Hepatocyte (in vitro differentiated cells): ENCODE results near the gene RPAP3. TPM values are rescaled to one million over a fixed set of nuclear protein-coding genes. Genes with fewer than 3 reads are reported as not detected.

Experiments
- DNase-seq: peaks from one replicate; pipeline ENCODE4 v3.0.0-alpha.2; 2016; ENCODE audit warnings: low spot score
- H2AFZ ChIP-seq: fragments of 200-600 bp; sonication (generic); 2 replicates; pipeline ENCODE4 v1.6.0; 2016; ENCODE audit warnings: antibody characterized with exemption, mild to moderate bottlenecking
- H3K27ac ChIP-seq: fragments of 200-600 bp; sonication (generic); 2 replicates; pipeline ENCODE4 v1.5.1; 2016; ENCODE audit warnings: mild to moderate bottlenecking
- H3K27me3 ChIP-seq: fragments of 200-600 bp; sonication (generic); 2 replicates; pipeline ENCODE4 v1.6.1; 2016
- H3K36me3 ChIP-seq: fragments of 200-600 bp; sonication (generic); replicated peaks from 2 replicates; pipeline ENCODE4 v1.5.1; 2016; ENCODE audit warnings: low read depth; ENCODE audit not compliant: insufficient read depth
- H3K4me1 ChIP-seq: fragments of 200-600 bp; sonication (generic); 2 replicates; pipeline ENCODE4 v1.5.1; 2016; ENCODE audit warnings: mild to moderate bottlenecking, moderate library complexity; ENCODE audit not compliant: insufficient read depth
- H3K4me2 ChIP-seq: fragments of 200-600 bp; sonication (generic); 2 replicates; pipeline ENCODE4 v1.6.0; 2016
- H3K4me3 ChIP-seq: fragments of 200-600 bp; sonication (generic); 2 replicates; pipeline ENCODE4 v1.5.1; 2016; ENCODE audit warnings: mild to moderate bottlenecking
- H3K79me2 ChIP-seq: fragments of 200-600 bp; sonication (generic); 2 replicates; pipeline ENCODE4 v1.6.0; 2017; ENCODE audit warnings: mild to moderate bottlenecking
- H3K9me2 ChIP-seq: fragments of 200-600 bp; sonication (generic); replicated peaks from 2 replicates; pipeline ENCODE4 v1.6.0; 2017; ENCODE audit warnings: mild to moderate bottlenecking; ENCODE audit not compliant: insufficient read depth
- H3K9me3 ChIP-seq: fragments of 200-600 bp; sonication (generic); 2 replicates; pipeline ENCODE4 v1.5.1; 2016; ENCODE audit warnings: low read depth, mild to moderate bottlenecking
- H4K20me1 ChIP-seq: fragments of 200-600 bp; sonication (generic); 2 replicates; pipeline ENCODE4 v1.6.0; 2016; ENCODE audit warnings: mild to moderate bottlenecking; ENCODE audit not compliant: insufficient read depth, poor library complexity, severe bottlenecking
- CTCF ChIP-seq: fragments of 200-600 bp; sonication (generic); IDR thresholded peaks from 2 replicates; pipeline ENCODE4 v1.5.1; 2016; ENCODE audit warnings: antibody characterized with exemption, mild to moderate bottlenecking; ENCODE audit not compliant: poor library complexity
- EZH2 ChIP-seq: fragments of 200-600 bp; sonication (generic); IDR thresholded peaks from 2 replicates; pipeline ENCODE4 v1.6.1; 2016; ENCODE audit warnings: antibody characterized with exemption, mild to moderate bottlenecking, borderline replicate concordance
- EZH2phosphoT487 ChIP-seq: fragments of 200-600 bp; sonication (generic); IDR thresholded peaks from one replicate; pipeline ENCODE4 v1.6.1; 2018; ENCODE audit warnings: antibody characterized with exemption, mild to moderate bottlenecking, low read depth, moderate library complexity; ENCODE audit not compliant: unreplicated experiment, severe bottlenecking
- WGBS: methylation state at CpG from one replicate; pipeline ENCODE4 v1.1.6; 2016; ENCODE audit warnings: low lambda C conversion rate; ENCODE audit errors: missing lambda C conversion rate; 5-methylcytosine and 5-hydroxymethylcytosine counted together
- polyA plus RNA-seq: library from polyadenylated mRNA; unstranded; fragments of >200 nt; fragmentation: Nextera tagmentation; extraction: Ambion mirVana; gene quantifications from 2 replicates; pipeline ENCODE4 v1.2.1, GENCODE V29; 2016
- total RNA-seq: library from RNA; depleted of rRNA; stranded (reverse); fragments of >200 nt; gene quantifications from 2 replicates; pipeline ENCODE4 v1.2.3, GENCODE V29; 2014

Gene RPAP3
- total and polyA plus RNA-seq, 2 experiments from 2014 or later, result 21.7 to 23.4 TPM

- Histone ChIP-seq H3K27ac (no peak overlapping the region), H4K20me1 (no peaks in the 10 kb centered on the region), H3K4me2 (no peak overlapping the region), H3K36me3 (no peaks in the 10 kb centered on the region), H3K4me1 (peaks cover 3% of the 10 kb centered on the region), H3K79me2 (peaks cover 11% of the 10 kb centered on the region), H3K9me3 (no peaks in the 10 kb centered on the region), H3K9me2 (no peaks in the 10 kb centered on the region), H2AFZ (no peak overlapping the region), H3K4me3 (no peak overlapping the region), H3K27me3 (no peaks in the 10 kb centered on the region)
- 98% methylated on average over 2 of the region's 2 CpGs for WGBS
- TF ChIP-seq CTCF (no peak), EZH2phosphoT487 (no peak), EZH2 (no peak)
- no peak for DNase-seq
Observed at GRCh38 chr12:47709671-47710070, 3.8 kb upstream of the RPAP3 start.

- Histone ChIP-seq H2AFZ (no peak overlapping the region), H3K79me2 (peaks cover 16% of the 10 kb centered on the region), H3K4me3 (no peak overlapping the region), H3K27me3 (no peaks in the 10 kb centered on the region), H3K9me2 (no peaks in the 10 kb centered on the region), H3K4me2 (no peak overlapping the region), H3K36me3 (no peaks in the 10 kb centered on the region), H4K20me1 (no peaks in the 10 kb centered on the region), H3K9me3 (no peaks in the 10 kb centered on the region), H3K4me1 (peaks cover 5% of the 10 kb centered on the region), H3K27ac (no peak overlapping the region)
- DNase-seq, result no peak
- WGBS, result 85% methylated on average over 4 of the region's 4 CpGs
- TF ChIP-seq CTCF, result no peak
- TF ChIP-seq EZH2phosphoT487, result no peak
- no peak for TF ChIP-seq EZH2
Observed at GRCh38 chr12:47709237-47709636, 3.4 kb upstream of the RPAP3 start.

GRCh38 chr12:47707905-47708543 lies 2.2 kb upstream of the RPAP3 start:
- H3K27me3 ChIP-seq, result no peaks in the 10 kb centered on the region
- H3K79me2 ChIP-seq, result peaks cover 28% of the 10 kb centered on the region
- no peak overlapping the region for H3K4me3 ChIP-seq
- no peak for DNase-seq
- TF ChIP-seq EZH2phosphoT487 (no peak), EZH2 (no peak), CTCF (no peak)
- H3K36me3 ChIP-seq, result no peaks in the 10 kb centered on the region
- H3K9me3 ChIP-seq, result no peaks in the 10 kb centered on the region
- no peak overlapping the region for H3K27ac ChIP-seq
- no peak overlapping the region for H3K4me2 ChIP-seq
- no peaks in the 10 kb centered on the region for H4K20me1 ChIP-seq
- peaks cover 5% of the 10 kb centered on the region for H3K4me1 ChIP-seq
- 57% methylated on average over 5 of the region's 5 CpGs for WGBS
- H2AFZ ChIP-seq, result no peak overlapping the region
- H3K9me2 ChIP-seq, result no peaks in the 10 kb centered on the region

GRCh38 chr12:47707355-47707754 lies 1.5 kb upstream of the RPAP3 start:
- Histone ChIP-seq H3K36me3 (no peaks in the 10 kb centered on the region), H4K20me1 (no peaks in the 10 kb centered on the region), H3K4me3 (no peak overlapping the region), H3K9me2 (no peaks in the 10 kb centered on the region), H3K4me2 (peak overlapping the region; percentile 80), H3K4me1 (peaks cover 5% of the 10 kb centered on the region), H3K79me2 (peaks cover 34% of the 10 kb centered on the region), H3K27me3 (no peaks in the 10 kb centered on the region), H3K27ac (no peak overlapping the region), H2AFZ (no peak overlapping the region), H3K9me3 (no peaks in the 10 kb centered on the region)
- TF ChIP-seq EZH2, result no peak
- no peak for TF ChIP-seq CTCF
- no peak for TF ChIP-seq EZH2phosphoT487
- DNase-seq, result no peak
